PC-9 (cell line): Measurements from ENCODE around the gene EPHB1. TPM values are rescaled to one million over a fixed set of nuclear protein-coding genes. Genes with fewer than 3 reads are reported as not detected.

Source experiments
- BruUV-seq: library from RNA; stranded (reverse); fragments of 400-500 nt; replicated peaks from 2 replicates; lab custom pipeline; 2021; lab: Mats Ljungman, UMichigan
- CTCF ChIA-PET: fragments of 300-600 bp; sonication (Branson Sonifier 250); formaldehyde crosslinking; loops from one replicate; lab custom pipeline; 2022; ENCODE audit warnings: antibody characterized with exemption; lab: Charles Lee
- POLR2A ChIA-PET: fragments of 300-600 bp; sonication (Branson Sonifier 250); formaldehyde crosslinking; loops from one replicate; lab custom pipeline; 2022; ENCODE audit warnings: antibody characterized with exemption; ENCODE audit not compliant: unreplicated experiment; lab: Charles Lee
- DNase-seq, 2 experiments: peaks; one replicate each; pipeline versions ENCODE4 v3.0.0 to v3.0.0-alpha.2; 2015 to 2022; ENCODE audit warnings: mixed read lengths in 1 of 2
- H2AFZ ChIP-seq: fragments of 200-600 bp; sonication (generic); 2 replicates; pipeline ENCODE4 v1.8.1; 2017; ENCODE audit warnings: antibody characterized with exemption
- H3F3A ChIP-seq: fragments of 200-600 bp; sonication (generic); 2 replicates; pipeline ENCODE4 v1.8.1; 2017; ENCODE audit warnings: antibody characterized with exemption, mild to moderate bottlenecking, low read depth; ENCODE audit not compliant: insufficient read depth
- H3K27ac ChIP-seq: fragments of 200-600 bp; sonication (generic); 2 replicates; pipeline ENCODE4 v1.6.1; 2016; ENCODE audit warnings: mixed run types
- H3K27me3 ChIP-seq: fragments of 200-600 bp; sonication (generic); 2 replicates; pipeline ENCODE4 v1.6.1; 2016; ENCODE audit warnings: low read depth, mixed run types; ENCODE audit not compliant: insufficient read depth
- H3K36me3 ChIP-seq: fragments of 200-600 bp; sonication (generic); 2 replicates; pipeline ENCODE4 v1.6.1; 2016; ENCODE audit warnings: low read depth, mixed run types
- H3K4me1 ChIP-seq: fragments of 200-600 bp; sonication (generic); replicated peaks from 2 replicates; pipeline ENCODE4 v1.6.1; 2016; ENCODE audit warnings: mixed run types; ENCODE audit not compliant: insufficient read depth
- H3K4me2 ChIP-seq: fragments of 200-600 bp; sonication (generic); 2 replicates; pipeline ENCODE4 v1.6.1; 2017; ENCODE audit warnings: mixed run types
- H3K4me3 ChIP-seq: fragments of 200-600 bp; sonication (generic); 2 replicates; pipeline ENCODE4 v1.6.1; 2016; ENCODE audit warnings: mixed run types
- H3K79me2 ChIP-seq: fragments of 200-600 bp; sonication (generic); 2 replicates; pipeline ENCODE4 v1.6.1; 2017; ENCODE audit warnings: low read depth, mixed run types
- H3K9me2 ChIP-seq: fragments of 200-600 bp; sonication (generic); 2 replicates; pipeline ENCODE4 v1.8.1; 2017; ENCODE audit warnings: mild to moderate bottlenecking; ENCODE audit not compliant: insufficient read depth
- H3K9me3 ChIP-seq: fragments of 200-600 bp; sonication (generic); 2 replicates; pipeline ENCODE4 v1.8.1; 2016; ENCODE audit warnings: low read depth; ENCODE audit not compliant: insufficient read depth
- H4K20me1 ChIP-seq: fragments of 200-600 bp; sonication (generic); 2 replicates; pipeline ENCODE4 v1.8.1; 2017; ENCODE audit not compliant: insufficient read depth
- EZH2 ChIP-seq: fragments of 200-600 bp; sonication (generic); IDR thresholded peaks from 2 replicates; pipeline ENCODE4 v1.8.0; 2017; ENCODE audit warnings: antibody characterized with exemption, low read depth
- intact Hi-C: fragments of 100-400 bp; cut with micrococcal nuclease; formaldehyde crosslinking; loops from one replicate; pipeline ENCODE4 v1.10.0; 2022; ENCODE audit not compliant: unreplicated experiment
- total RNA-seq: library from RNA; stranded (reverse); gene quantifications from 2 replicates; pipeline ENCODE4 v1.2.3, GENCODE V29; 2021
- TF ChIP-seq, protein P1 (sequence below): fragments of 200-600 bp; sonication (generic); conservative IDR thresholded peaks from 2 replicates; pipeline ENCODE4 v1.6.1; 2017; ENCODE audit warnings: mixed run types, antibody characterized with exemption, mild to moderate bottlenecking, moderate library complexity

Gene EPHB1
- total RNA-seq, 1 experiment from 2014 or later = 0.15 TPM

DNA sequence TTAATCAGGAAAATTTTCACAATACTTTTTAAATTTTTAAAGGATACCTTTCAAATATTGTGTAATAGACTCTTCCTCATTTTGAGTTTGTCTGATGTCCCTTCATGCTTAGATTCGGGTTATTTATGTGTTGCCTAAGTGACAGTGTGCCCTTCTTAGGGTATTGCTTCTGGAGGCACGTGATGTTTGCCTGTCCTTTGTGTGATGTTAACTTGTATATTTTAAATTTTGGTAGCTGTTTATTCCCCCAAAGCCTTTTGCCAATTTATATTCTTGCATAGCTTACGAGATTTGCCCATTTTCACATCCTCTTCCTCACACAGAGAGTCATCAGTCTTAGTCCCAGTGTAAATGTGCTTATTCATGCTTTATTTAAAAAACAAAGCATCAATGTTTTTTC is 433.1 kb downstream of the EPHB1 start:
- Histone ChIP-seq H3K4me3 (no peak overlapping the region), H3F3A (no peaks in the 10 kb centered on the region), H3K27me3 (no peaks in the 10 kb centered on the region), H3K4me1 (no peaks in the 10 kb centered on the region), H3K4me2 (no peak overlapping the region), H4K20me1 (peaks cover 4% of the 10 kb centered on the region; the same call in 1 of the 2 replicates), H3K27ac (no peak overlapping the region), H3K9me2 (no peaks in the 10 kb centered on the region), H3K9me3 (no peaks in the 10 kb centered on the region), H3K79me2 (no peaks in the 10 kb centered on the region), H3K36me3 (no peaks in the 10 kb centered on the region), H2AFZ (no peak overlapping the region)
- ChIA-PET CTCF (no interaction called here), POLR2A (no interaction called here)
- intact Hi-C loops = no loop called here
- BruUV-seq = no TSS peak
- DNase-seq = no peak
- TF ChIP-seq EZH2 = no peak
- TF ChIP-seq, protein P1, sequence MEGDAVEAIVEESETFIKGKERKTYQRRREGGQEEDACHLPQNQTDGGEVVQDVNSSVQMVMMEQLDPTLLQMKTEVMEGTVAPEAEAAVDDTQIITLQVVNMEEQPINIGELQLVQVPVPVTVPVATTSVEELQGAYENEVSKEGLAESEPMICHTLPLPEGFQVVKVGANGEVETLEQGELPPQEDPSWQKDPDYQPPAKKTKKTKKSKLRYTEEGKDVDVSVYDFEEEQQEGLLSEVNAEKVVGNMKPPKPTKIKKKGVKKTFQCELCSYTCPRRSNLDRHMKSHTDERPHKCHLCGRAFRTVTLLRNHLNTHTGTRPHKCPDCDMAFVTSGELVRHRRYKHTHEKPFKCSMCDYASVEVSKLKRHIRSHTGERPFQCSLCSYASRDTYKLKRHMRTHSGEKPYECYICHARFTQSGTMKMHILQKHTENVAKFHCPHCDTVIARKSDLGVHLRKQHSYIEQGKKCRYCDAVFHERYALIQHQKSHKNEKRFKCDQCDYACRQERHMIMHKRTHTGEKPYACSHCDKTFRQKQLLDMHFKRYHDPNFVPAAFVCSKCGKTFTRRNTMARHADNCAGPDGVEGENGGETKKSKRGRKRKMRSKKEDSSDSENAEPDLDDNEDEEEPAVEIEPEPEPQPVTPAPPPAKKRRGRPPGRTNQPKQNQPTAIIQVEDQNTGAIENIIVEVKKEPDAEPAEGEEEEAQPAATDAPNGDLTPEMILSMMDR = no peak

DNA sequence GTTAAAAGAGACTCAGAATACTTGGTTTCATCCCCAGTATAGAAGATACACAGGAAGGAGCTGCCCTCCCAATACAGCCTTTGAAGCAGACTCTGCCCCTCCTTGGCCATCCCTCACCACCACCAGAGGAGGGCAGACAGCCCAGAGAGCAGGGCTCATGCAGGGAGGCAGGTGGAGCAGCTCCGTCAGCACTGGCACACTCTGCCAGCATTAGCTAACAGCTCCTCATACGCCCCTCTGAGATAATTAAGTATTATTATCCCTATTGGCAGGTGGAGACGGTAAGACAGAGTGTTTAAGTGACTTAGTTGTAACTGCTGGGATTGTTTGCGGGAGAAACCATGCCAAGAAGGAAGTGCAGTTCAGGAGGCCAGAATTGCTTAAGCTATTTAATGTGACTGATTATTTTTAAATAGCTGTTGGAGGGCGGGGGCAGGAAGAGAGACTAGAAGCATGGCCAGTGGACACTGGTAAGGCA is 434.0 kb downstream of the EPHB1 start:
- intact Hi-C loops = no loop called here
- BruUV-seq = no TSS peak
- POLR2A ChIA-PET = no interaction called here
- H3K27ac ChIP-seq = no peak overlapping the region
- H3F3A ChIP-seq = no peaks in the 10 kb centered on the region
- no peak for DNase-seq
- H3K36me3 ChIP-seq = no peaks in the 10 kb centered on the region
- H3K9me2 ChIP-seq = no peaks in the 10 kb centered on the region
- peaks cover 4% of the 10 kb centered on the region; the same call in 1 of the 2 replicates for H4K20me1 ChIP-seq
- no peaks in the 10 kb centered on the region for H3K4me1 ChIP-seq
- CTCF ChIA-PET = no interaction called here
- H3K79me2 ChIP-seq = no peaks in the 10 kb centered on the region
- no peaks in the 10 kb centered on the region for H3K9me3 ChIP-seq
- no peak overlapping the region for H3K4me3 ChIP-seq
- no peak overlapping the region for H3K4me2 ChIP-seq
- no peaks in the 10 kb centered on the region for H3K27me3 ChIP-seq
- TF ChIP-seq, protein P1 = no peak
- no peak for TF ChIP-seq EZH2
- no peak overlapping the region for H2AFZ ChIP-seq

DNA sequence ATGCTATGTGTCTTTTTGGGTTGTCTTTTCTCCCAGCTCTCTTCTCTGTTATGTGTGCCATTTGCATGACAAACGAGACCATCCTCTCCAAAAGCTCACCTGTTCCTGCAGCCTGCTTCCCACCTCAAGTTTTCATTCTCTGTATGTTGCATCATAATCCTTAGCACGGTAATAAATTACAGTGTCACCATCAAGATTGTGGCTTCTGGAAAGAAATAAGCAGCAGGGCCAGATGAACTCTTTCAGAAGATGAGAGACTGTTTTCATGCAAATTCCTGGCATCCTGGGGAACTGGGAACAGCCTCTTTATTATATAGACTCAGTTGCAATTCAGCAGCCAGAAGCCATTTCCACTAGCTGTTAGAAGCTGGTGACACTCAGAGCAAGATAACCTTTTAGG is 436.7 kb downstream of the EPHB1 start:
- H3K27me3 ChIP-seq = no peaks in the 10 kb centered on the region
- H3K4me2 ChIP-seq = no peak overlapping the region
- H3K4me3 ChIP-seq = no peak overlapping the region
- POLR2A ChIA-PET = no interaction called here
- no peaks in the 10 kb centered on the region for H3K36me3 ChIP-seq
- no peak overlapping the region for H3K27ac ChIP-seq
- BruUV-seq = no TSS peak
- H4K20me1 ChIP-seq = peaks cover 4% of the 10 kb centered on the region; the same call in 1 of the 2 replicates
- no peaks in the 10 kb centered on the region for H3F3A ChIP-seq
- no peaks in the 10 kb centered on the region for H3K9me3 ChIP-seq
- H3K79me2 ChIP-seq = no peaks in the 10 kb centered on the region
- no peaks in the 10 kb centered on the region for H3K4me1 ChIP-seq
- no peak for TF ChIP-seq EZH2
- TF ChIP-seq, protein P1 = no peak
- DNase-seq = no peak
- CTCF ChIA-PET = interaction anchor here (0.6 kb wide), 1 partner anchor 8 kb away, joined by 3 read pairs; no protein-coding TSS in a partner anchor
- H3K9me2 ChIP-seq = no peaks in the 10 kb centered on the region
- no peak overlapping the region for H2AFZ ChIP-seq
- intact Hi-C loops = no loop called here
